ENCODE results near the gene ARHGAP23.
"Not testable (repeated sequence)": the region's sequence is repeated elsewhere in the genome, so short reads cannot be mapped to it uniquely, and the experiment has no call there.

Gene ARHGAP23

GRCh38 chr17:38421871-38422827, 6.1 kb upstream of the ARHGAP23 start:
- DNase-seq (ENCODE audit: low read depth), result no peak

GRCh38 chr17:38424297-38424972, 3.8 kb upstream of the ARHGAP23 start:
- no peak for DNase-seq (ENCODE audit: low read depth)

GRCh38 chr17:38425031-38425430, 3.2 kb upstream of the ARHGAP23 start:
- no peak for DNase-seq (ENCODE audit: low read depth)

- no peak for DNase-seq (ENCODE audit: low read depth)
Observed at GRCh38 chr17:38425744-38426143, 2.5 kb upstream of the ARHGAP23 start.

- no peak for DNase-seq (ENCODE audit: low read depth)
Observed at GRCh38 chr17:38426441-38426840, 1.8 kb upstream of the ARHGAP23 start.

GRCh38 chr17:38427160-38427949, 909 bp upstream of the ARHGAP23 start:
- DNase-seq (ENCODE audit: low read depth), result no peak

- no peak for DNase-seq (ENCODE audit: low read depth)
Observed at GRCh38 chr17:38428643-38429371, 543 bp downstream of the ARHGAP23 start.

- DNase-seq (ENCODE audit: low read depth), result no peak
Observed at GRCh38 chr17:38429476-38430100, 1.3 kb downstream of the ARHGAP23 start.

- no peak for DNase-seq (ENCODE audit: low read depth)
Observed at GRCh38 chr17:38430316-38430715, 2.1 kb downstream of the ARHGAP23 start.

GRCh38 chr17:38430822-38431221, 2.6 kb downstream of the ARHGAP23 start:
- no peak for DNase-seq (ENCODE audit: low read depth)

GRCh38 chr17:38431346-38432145, 3.3 kb downstream of the ARHGAP23 start:
- DNase-seq (ENCODE audit: low read depth), result no peak

GRCh38 chr17:38434178-38434665, 6.0 kb downstream of the ARHGAP23 start:
- DNase-seq (ENCODE audit: low read depth), result no peak

GRCh38 chr17:38435795-38436194, 7.5 kb downstream of the ARHGAP23 start:
- DNase-seq (ENCODE audit: low read depth), result no peak

- DNase-seq (ENCODE audit: low read depth), result no peak
Observed at GRCh38 chr17:38436386-38436785, 8.1 kb downstream of the ARHGAP23 start.

GRCh38 chr17:38437313-38437712, 9.0 kb downstream of the ARHGAP23 start:
- not testable (repeated sequence) for DNase-seq (ENCODE audit: low read depth)

GRCh38 chr17:38439436-38439835, 11.2 kb downstream of the ARHGAP23 start:
- no peak for DNase-seq (ENCODE audit: low read depth)

- DNase-seq (ENCODE audit: low read depth), result no peak
Observed at GRCh38 chr17:38440614-38441397, 12.5 kb downstream of the ARHGAP23 start.

GRCh38 chr17:38441429-38442061, 13.3 kb downstream of the ARHGAP23 start:
- no peak for DNase-seq (ENCODE audit: low read depth)

GRCh38 chr17:38442548-38442947, 14.3 kb downstream of the ARHGAP23 start:
- no peak for DNase-seq (ENCODE audit: low read depth)
